Esophagus muscularis mucosa (tissue), 3 donors: ENCODE data around the gene PRKN.

ENCODE experiments used
- POLR2A ChIP-seq: fragments of 450-650 bp; IDR thresholded peaks from one replicate; pipeline ENCODE4 v1.6.1; 2017; ENCODE audit warnings: antibody characterized with exemption, moderate library complexity, mild to moderate bottlenecking, low read depth
- POLR2AphosphoS5 ChIP-seq, 2 donors: sonication (generic); formaldehyde crosslinking; IDR thresholded peaks; one replicate each; pipeline ENCODE4 v1.6.1; 2017; ENCODE audit warnings: antibody characterized with exemption in 2 of 2
- TF ChIP-seq, protein P1 (sequence below), 3 experiments: fragments of 200-600 bp in 2 of 3; fragments of 450-650 bp in 1 of 3; sonication (generic) in 2 of 3; IDR thresholded peaks; one replicate each; pipeline ENCODE4 v1.5.1; 2017 to 2019; ENCODE audit warnings: antibody characterized with exemption in 3 of 3, mild to moderate bottlenecking in 2 of 3, moderate library complexity in 1 of 3

DNA sequence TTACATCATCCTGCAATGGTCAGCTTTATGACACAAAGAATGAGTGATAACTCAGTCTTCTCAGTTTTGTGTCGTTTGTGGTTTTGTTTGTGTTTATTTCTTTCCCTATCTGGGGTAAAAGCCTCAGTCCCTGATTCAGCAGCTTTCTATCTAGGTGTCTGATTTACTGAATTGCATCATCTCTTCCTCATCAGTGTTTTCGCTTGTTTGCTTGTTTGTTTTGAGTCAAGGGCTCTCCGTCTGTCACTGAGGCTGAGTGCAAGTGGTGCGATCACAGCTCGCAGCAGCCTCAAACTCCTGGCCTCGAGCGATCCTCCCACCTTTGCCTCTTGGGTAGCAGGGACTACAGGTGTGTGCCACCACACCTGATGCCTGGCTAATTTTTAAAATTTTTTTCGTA, 548.9 kb downstream of the PRKN start:
- TF ChIP-seq POLR2A: no peak
- TF ChIP-seq, protein P1, sequence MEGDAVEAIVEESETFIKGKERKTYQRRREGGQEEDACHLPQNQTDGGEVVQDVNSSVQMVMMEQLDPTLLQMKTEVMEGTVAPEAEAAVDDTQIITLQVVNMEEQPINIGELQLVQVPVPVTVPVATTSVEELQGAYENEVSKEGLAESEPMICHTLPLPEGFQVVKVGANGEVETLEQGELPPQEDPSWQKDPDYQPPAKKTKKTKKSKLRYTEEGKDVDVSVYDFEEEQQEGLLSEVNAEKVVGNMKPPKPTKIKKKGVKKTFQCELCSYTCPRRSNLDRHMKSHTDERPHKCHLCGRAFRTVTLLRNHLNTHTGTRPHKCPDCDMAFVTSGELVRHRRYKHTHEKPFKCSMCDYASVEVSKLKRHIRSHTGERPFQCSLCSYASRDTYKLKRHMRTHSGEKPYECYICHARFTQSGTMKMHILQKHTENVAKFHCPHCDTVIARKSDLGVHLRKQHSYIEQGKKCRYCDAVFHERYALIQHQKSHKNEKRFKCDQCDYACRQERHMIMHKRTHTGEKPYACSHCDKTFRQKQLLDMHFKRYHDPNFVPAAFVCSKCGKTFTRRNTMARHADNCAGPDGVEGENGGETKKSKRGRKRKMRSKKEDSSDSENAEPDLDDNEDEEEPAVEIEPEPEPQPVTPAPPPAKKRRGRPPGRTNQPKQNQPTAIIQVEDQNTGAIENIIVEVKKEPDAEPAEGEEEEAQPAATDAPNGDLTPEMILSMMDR (IDR thresholded peaks at IDR 0.05): no peak
- TF ChIP-seq POLR2AphosphoS5 (IDR thresholded peaks at IDR 0.05): no peak
